NCI-H2029 treated with DMSO at 0.1 percent for 48 hours (cell line): Measurements from ENCODE around the gene SMYD2.
A peak's percentile ranks its signal among the peaks of the same experiment; 100 is the strongest.

Experiments
- DNase-seq: peaks from one replicate; lab custom pipeline; 2025; lab: John Stamatoyannopoulos, UW

Gene SMYD2

DNA sequence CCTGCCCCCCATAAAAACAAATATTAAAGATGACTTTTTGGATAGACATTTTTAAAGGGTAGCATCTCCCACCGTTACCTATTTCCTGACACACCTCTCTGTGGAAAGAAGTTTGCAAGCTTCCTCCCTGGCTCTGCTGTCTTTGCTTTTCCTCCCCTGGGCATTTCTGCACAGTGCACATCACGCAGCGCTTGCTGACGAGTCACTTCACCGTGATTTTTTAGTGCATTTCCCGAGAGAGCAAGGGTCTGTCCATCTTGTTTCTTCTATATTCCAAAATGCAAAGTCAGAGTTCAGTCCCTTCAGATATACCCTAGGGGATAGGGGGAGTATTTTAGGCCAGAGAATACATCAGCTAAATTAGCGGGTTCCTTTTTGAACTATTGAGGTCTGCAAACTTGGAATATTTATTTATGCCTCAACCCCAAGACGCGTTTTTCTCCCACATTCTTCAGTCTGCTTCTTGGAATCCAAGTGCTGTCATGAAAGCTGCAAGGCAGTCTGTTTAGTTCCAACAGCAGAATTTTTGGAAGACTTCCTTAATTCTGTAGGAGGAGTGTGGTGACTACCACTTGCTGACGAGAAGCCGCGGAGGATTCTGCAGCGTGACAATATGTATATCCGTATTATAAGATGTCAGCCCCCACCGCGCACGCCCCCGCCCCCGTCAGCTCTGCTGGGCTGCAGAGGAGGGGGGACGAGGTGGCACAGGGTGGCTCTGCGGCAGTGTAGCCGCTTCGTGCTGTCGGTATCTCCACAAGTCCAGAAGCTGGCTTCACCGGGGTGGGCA is 22.4 kb downstream of the SMYD2 start:
- DNase-seq, result no peak

DNA sequence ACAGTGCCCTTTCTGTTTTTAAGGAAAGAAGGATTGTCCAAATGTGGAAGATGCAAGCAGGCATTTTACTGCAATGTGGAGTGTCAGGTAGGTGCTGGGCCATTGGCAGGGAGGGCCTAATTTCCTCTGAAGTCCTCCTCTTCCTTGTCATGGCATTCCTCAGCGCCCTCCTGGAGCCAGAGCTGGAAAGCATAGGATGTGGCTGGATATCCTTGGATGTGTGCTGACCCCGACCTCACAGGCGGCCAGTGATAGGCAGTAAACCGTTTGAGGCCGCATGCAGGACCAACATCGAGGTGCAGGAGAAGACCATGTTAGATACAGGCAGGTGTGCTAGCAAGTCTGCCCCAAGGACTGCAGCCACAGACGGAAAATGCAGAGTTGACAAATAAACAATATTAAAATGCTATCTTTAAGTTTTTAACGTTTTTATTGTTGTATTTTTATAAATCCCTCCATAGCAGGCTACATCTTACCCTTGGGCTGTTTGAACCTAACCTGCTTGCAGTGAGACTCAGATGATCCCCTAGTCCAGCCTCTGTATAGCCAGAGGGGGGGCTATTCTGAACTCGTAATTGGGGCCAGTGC is 24.3 kb downstream of the SMYD2 start:
- no peak for DNase-seq

DNA sequence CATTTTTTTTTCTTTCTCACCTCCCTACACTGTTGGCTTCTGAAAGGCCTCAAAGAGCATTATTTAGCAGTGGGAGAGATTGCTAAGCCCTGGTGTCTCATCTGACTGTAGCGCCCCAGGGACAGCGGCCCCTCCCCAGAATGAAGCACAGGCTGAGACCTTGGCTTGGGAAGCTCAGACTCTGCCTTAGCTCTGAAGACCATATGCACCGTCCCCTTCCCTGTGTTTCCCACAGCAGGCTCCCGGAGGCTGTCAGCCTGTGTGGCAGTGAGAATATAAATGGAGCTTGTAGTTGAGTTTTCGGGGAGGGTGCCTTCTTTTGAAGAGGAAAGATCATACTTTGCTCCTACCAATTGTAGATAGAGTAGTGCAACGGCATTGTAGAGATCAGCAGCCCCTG is 25.3 kb downstream of the SMYD2 start:
- no peak for DNase-seq

DNA sequence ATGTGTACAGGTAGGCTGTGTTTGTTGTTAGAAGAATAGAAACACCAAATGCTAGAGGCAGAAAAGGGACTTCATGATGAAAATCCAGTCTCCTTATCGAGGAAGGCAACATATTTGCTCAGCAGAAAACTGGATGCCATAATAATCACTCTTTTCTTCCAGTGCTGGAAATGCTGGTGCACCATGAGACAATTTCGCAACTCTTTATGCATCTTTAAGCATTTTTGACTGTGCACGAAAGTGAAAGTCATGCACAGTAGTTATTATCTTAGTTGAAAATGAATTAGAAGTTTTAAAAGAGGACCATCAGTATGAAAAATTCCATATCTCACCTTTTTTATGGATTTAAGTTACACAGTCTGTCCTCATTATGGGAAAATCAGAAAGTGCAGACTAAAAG is 29.1 kb downstream of the SMYD2 start:
- no peak for DNase-seq

DNA sequence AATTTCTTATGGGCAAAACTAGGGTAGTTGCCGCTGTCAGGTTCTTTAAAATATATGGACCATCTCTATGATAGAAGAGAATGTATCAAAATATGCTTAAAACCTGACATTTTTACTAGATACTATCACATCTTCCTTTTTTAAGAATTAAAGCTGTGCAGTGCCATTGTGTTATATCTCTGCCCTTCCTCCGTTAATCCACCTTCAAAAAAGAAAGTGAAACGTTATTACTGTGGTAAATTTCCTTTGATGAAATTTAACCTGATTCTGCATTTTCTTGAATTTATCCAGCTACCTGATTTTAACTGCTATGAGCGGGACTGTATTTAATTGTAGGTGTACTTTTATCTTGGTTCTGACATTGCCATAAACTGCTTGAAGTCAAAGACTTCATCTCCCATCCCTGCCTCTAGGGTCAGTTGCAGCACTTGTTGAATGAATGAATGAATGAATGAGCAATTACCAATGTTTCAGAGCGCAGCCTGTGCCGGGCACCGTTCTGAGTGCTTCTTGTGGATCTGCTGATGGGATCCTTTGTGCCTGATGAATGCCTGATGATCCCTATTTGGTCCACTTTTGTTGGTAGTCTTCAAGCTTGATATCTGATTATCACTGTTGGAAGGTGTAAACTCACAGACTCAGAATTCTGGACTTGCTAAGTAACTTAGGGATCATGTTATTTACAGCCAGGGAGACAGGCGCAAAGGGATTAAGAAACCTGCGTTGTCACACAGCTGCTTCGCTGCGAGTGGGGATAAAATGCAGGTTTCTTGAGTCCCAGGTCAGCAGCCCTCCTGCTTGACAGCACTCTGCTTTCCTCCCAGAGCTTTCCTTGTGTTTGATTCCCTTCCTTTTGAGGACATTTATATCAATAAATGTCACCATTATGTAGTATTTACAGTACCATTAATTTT is 30.1 kb downstream of the SMYD2 start:
- no peak for DNase-seq

DNA sequence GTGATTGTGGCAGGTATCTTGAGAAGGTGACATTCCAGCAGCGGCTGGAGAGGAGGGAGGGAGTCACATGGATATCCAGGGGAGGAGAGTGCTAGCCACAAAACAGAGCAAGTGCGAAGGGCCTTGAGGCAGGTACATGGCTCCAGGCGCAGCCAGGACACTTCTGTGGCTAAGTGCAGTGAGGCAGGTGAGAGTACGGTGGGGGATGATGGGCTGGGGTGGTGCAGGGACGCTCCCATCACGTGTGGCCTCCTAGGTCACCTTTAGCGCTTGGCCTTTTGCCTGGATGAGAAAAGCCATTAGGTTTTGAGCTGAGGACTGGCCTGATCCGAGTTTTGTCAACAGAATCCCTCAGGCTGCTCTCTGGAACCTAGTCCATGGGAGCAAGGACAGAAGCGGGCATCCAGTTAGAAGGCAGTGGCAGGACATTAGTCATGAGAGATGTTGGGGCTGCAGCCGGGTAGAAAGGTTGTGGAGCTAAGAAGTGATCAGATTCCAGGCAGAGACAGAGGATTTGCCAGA is 31.6 kb downstream of the SMYD2 start:
- DNase-seq, result no peak

DNA sequence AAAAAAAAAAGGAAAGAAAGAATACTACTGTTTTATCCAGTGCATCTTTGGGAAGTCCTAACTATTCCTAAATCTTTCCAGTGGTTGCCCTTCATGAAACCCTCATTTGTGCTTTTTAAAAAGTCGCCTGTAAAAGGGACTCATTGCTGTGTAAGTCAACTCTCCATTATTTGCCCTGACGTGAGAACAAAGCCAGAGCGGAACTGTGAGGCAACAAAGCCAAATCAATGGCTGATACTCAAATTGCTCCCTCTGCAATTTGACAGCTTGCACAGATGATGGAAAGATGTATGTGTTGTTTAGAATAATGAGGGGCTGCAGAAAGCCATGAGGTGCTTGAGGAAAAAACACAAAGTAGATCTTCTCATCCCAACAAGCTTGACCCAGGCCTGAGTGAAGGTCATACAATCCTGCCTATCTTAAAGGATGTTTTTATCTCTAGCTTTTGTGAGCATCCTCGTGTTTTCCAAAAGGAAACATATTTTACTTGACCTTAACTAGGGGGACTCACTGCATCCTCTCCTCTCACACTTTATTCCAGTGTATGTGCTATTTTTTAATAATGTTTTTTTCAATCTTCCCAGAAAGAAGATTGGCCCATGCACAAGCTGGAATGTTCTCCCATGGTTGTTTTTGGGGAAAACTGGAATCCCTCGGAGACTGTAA is 33.4 kb downstream of the SMYD2 start:
- no peak for DNase-seq

DNA sequence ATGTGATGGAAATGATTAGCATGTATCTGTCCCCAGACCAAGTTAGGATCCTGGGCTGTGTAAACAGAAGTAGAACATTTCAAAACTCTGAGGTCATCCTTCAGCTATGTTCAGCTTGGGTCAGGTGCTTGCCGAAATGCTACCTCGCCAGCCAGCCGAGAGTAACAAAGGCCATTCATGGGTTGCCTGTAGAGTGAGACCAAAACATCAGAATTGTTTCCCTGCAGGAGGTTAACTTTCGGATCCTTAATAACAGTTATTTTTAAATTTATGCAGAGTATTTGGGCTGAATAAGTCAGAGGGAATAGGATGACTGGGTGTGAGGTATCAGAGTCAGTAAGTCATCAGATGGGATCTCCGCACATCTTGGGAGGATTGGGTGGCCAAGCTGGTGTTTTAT is 35.6 kb downstream of the SMYD2 start:
- DNase-seq, result no peak

DNA sequence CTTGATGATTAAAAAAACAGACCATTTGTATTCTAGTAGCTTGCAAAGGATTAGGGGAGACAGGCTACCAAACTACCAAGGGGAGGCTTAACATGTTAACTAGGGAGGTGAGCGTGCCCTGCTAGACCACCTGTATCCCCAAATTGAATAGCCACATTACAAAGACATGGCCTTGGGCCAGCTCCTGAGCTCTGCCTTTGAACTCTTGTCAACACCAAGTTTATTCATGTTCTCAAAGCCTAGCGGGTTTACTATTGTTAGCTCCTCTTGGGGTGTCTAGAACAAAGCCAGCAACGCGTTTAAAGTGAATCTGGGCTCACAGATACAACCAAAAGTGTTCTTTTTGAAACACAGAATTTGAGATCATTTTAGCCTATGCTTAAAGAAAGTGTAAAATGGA is 36.3 kb downstream of the SMYD2 start:
- no peak for DNase-seq

DNA sequence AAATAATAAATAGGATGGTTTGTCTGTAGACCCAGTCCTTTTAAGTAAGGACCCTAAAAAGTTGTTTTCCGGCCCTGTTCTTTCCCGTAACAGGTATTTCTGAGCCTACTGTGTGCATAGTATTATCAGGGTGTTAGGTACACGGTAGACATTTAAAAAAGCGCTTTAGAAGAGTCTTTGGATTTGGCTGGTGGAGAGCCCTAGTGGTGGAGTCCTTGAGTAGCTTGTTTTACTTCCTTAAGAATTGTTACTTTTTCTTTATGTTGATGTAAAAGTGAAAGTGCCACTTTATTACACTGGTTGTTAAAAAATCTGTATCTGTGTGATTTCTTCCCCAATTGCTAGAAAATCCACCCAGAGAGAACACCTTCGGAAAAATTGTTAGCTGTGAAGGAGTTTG is 36.8 kb downstream of the SMYD2 start:
- no peak for DNase-seq

DNA sequence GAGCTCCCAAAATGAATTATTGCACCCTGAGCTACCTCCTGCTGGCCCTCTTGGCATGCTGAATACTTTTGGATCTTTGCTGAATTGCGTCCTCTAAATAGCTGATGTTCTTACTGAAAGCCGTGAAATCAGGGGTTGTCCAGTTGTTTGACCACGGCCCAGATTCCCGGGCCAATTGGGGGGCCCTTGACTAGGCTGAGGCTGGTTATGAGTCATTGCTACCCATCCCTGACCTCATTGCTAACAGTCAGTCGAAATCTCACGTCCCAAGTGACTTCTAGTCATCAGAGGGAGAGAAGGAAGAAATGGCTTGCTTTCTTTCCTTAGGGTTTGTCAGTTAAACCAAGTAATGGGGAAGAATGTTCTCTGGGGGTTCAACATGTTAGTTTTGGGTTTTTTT is 37.4 kb downstream of the SMYD2 start:
- no peak for DNase-seq

DNA sequence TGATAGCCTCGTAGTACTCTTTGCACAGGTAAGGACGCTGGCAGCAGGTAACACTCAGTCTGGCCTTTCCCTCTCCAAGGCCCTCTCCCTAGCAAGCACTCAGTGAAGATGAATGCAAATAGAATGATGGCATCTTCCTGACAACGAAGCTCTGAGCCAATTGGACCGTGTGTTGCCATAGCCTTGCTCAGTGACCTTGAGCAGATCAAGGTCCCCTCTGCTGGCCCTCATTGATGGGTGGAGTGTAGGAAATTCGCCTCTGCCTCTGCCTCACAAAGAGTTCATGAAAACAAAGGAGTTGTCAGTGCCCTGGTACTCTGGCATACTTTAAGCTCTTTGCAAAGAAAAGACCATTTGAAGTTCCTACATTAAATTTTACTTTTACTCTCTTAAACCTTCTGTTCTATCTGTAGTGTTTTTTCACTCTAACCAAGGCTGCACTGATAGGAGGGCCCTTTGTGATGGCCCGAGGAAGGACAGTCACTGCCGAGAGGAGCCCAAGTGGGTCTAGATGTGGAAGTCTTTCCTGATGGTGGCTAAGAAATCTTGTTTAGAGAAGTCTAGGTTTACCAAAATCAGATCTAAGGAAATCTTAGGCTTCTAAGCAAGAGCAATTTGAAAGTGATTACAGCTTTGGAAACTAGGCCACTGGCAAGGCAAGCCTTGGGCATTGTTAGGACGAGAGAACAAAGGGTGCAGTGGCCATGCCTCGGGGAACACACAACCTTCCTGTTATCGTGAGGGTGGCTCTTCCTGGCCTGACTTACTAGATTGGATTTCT is 38.2 kb downstream of the SMYD2 start:
- DNase-seq, result no peak

DNA sequence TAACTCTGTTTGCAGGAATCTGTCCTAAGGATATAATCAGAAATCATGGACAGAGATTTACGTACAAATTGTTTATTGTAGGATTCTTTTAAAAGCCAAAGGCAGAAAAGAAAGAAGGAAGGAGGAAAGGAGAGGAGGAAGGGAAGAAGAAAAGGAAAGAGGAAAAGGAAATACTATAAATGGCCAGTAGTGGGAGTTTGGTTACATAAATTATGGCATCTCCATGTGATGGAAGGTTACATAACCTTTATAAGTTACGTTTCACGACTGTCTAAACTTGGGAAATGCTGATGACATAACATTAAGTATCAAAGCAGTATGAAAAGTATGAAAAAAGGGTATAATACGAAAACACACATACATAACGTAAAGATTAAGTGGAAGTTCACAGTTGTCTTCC is 39.0 kb downstream of the SMYD2 start:
- no peak for DNase-seq

DNA sequence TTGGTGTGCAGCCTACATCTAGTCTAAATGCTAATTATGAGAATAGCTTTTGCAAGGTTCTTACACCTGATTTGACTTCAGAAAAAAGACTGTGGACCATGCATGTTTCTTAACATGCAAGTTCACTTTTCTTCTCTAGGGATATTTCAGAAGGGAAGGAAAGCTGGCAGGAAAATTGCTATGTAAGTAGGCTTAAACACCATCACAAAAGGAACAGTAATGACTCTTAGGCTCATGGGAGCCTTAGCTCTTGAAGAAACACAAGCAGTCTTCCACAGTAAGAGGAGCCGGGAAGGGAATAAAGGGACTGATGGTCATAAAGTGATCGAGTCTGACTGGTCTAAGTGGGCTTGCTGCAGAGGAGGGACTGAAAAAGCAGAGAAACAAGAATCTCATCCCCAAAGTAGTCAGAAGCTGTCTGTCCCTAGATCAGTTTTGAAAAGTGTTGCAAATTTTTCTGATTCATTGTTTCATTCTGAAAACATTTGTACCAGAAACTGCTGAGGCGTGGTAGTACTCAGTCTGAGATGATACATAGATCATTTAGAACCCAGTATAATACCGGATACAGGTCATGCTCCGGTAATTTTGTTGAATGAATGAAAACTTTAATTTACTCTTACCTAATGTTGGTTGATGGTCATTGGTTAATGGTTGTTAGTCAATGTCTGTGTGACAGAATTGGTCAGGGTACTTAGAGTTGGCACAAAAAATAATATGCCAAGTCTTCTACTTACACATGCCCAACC is 40.9 kb downstream of the SMYD2 start:
- DNase-seq, result no peak

DNA sequence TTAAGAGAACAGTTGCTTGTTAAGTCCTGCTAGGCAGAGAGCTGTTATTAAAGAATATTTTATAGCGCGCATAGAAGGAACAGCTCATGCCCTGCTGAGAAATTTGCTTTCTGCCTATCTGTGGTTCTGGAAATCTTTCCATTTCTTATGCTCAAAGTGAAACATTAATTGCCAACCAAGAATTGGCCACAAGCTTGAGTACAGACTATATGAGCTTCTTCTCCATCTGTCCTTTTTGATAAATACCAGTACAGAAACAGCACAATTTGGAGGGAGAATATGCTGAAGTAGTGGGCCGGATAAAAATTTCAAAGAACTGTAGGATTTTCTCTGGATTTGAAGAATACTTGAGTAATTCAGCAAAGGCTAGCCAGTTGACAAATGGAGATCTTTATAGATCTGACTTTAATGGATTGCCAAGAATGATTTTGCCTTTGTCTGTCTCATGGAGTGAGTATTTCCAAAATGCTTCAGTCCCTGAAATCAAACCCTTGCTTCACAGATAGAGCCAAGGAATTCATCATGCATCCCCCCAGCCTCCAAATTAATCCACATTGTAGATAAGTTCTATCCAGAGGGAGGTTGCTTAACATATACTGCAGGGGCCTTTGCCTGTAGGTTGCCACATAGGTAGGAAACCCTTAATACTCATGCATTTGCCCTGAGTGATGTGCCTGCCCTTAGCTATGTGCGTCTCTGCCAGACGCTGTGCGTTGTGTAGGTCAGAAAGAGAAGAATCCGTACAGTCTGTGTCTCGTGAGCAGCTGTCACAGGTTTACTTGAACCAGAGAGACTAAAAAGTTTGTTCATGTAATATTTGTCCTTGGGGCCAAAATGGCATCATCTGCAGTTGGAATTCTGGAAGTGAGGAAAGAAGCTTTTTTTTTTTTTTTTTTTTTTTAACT is 44.2 kb downstream of the SMYD2 start:
- no peak for DNase-seq

DNA sequence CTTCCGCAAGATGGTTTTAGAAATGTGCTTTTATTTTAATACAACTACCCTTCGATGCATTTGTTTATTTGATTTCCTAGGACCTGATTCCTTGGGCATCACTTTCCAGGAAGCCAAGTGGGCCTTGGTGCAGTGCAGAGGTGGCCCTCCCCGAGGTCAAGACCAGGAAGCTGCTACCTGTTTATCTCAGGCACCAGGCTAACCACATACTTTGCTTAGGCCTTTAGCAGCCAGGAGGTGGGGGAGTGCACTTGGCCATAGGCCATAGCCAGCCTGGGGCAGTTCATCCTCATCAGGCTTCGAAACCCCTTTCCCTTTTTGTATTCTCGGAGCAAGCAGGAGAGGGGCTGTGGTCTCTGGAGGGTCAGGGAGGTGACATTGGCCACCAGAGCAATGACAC is 45.4 kb downstream of the SMYD2 start:
- no peak for DNase-seq

DNA sequence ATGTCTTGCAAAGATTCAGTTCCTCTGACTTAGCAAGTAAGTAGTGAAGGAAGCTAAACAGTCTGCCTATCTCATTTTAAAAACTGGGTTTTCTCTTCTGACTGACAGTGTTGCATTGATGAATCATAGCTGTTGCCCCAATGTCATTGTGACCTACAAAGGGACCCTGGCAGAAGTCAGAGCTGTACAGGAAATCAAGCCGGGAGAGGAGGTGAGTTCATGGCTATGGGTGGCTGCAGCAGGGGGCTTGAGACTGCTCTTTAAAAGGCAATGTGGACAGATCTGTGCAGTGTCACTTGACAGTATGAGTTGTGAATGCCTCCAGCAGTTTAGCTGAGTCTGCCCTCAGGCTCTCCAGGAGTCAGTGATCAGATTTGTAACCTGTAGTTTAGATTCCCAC is 46.6 kb downstream of the SMYD2 start:
- DNase-seq, result no peak

DNA sequence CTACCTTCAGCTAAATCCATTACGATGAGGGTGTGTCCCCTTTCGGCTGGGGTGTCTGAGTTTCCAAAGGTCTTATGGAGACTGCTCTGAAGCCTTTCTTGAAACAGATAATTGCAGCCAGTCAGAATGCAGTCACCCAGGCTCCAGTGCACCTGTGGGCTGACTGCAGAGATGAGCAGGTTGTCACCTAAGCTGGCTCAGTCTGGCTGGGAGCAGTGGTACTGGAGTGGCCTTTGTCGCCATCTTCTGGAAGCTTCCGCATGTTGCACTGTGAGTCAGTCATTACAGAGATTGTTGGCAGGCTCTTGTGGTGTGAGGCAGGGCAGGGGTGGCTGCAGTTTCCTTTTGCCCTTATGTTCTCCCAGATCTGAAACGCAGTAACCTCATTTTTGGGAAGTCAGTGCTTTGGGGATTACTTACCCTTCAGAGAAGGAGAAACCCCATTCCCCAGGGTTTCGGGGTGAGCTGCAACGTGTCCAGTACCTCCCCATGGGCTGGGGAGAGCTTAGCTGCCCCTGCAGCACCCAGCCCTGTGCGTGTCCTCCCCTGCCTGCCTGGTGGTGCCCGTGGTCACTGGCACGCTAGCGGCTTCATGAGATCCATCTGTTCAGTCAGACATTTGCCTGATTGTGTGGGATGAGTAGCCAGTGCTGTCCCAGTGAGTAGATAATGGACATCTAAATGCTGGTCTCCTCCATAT is 48.0 kb downstream of the SMYD2 start:
- DNase-seq, result peak; percentile 57
